Trophoblast cell (in vitro differentiated cells and primary cell): ENCODE data around the gene C19orf18.
"Not testable (repeated sequence)": the region's sequence is repeated elsewhere in the genome, so short reads cannot be mapped to it uniquely, and the experiment has no call there.

Experiments used
- DNase-seq, 2 donors: peaks; one replicate each; pipeline ENCODE4 v3.0.0-alpha.2; 2016
- H2AFZ ChIP-seq: 2 replicates; pipeline ENCODE4 v1.6.1; 2013; ENCODE audit warnings: low read length, moderate library complexity, mild to moderate bottlenecking; ENCODE audit not compliant: insufficient read depth, poor library complexity
- H2AK5ac ChIP-seq: 2 replicates; pipeline ENCODE4 v1.6.1; 2013; ENCODE audit warnings: mild to moderate bottlenecking, low read length
- H2BK120ac ChIP-seq: 2 replicates; pipeline ENCODE4 v1.6.1; 2013; ENCODE audit warnings: low read length, mild to moderate bottlenecking, moderate library complexity; ENCODE audit not compliant: insufficient read depth, poor library complexity
- H2BK12ac ChIP-seq: 2 replicates; pipeline ENCODE4 v1.6.1; 2013; ENCODE audit warnings: mild to moderate bottlenecking, low read length, moderate library complexity
- H2BK5ac ChIP-seq: 2 replicates; pipeline ENCODE4 v1.6.1; 2013; ENCODE audit warnings: low read length, low read depth, moderate library complexity, mild to moderate bottlenecking; ENCODE audit not compliant: poor library complexity
- H3K14ac ChIP-seq: 2 replicates; pipeline ENCODE4 v1.6.1; 2013; ENCODE audit warnings: mild to moderate bottlenecking, low read length
- H3K18ac ChIP-seq: 2 replicates; pipeline ENCODE4 v1.6.1; 2013; ENCODE audit warnings: mild to moderate bottlenecking, low read length
- H3K23ac ChIP-seq: 2 replicates; pipeline ENCODE4 v1.6.1; 2013; ENCODE audit warnings: low read length
- H3K27ac ChIP-seq: 2 replicates; pipeline ENCODE4 v1.5.1; 2013; ENCODE audit warnings: low read depth, mild to moderate bottlenecking, inconsistent platforms, low read length, moderate library complexity
- H3K27me3 ChIP-seq: 2 replicates; pipeline ENCODE4 v1.6.1; 2013; ENCODE audit warnings: inconsistent platforms, mild to moderate bottlenecking, low read length, moderate library complexity; ENCODE audit not compliant: insufficient read depth
- H3K36me3 ChIP-seq, 2 experiments: 1 replicate in 1 of 2; 2 replicates in 1 of 2; pipeline ENCODE4 v1.6.1; 2013; ENCODE audit warnings: low read length in 2 of 2, mild to moderate bottlenecking in 2 of 2, moderate library complexity in 1 of 2; ENCODE audit not compliant: insufficient read depth in 2 of 2, control insufficient read depth in 1 of 2
- H3K4ac ChIP-seq: 2 replicates; pipeline ENCODE4 v1.6.1; 2013; ENCODE audit warnings: low read depth, mild to moderate bottlenecking, low read length, moderate library complexity
- H3K4me1 ChIP-seq, 2 experiments: 1 replicate in 1 of 2; 2 replicates in 1 of 2; pipeline ENCODE4 v1.6.1; 2013; ENCODE audit warnings: low read length in 2 of 2, mild to moderate bottlenecking in 2 of 2, moderate library complexity in 1 of 2; ENCODE audit not compliant: insufficient read depth in 2 of 2, control insufficient read depth in 1 of 2
- H3K4me2 ChIP-seq: 2 replicates; pipeline ENCODE4 v1.6.1; 2013; ENCODE audit warnings: inconsistent platforms, mild to moderate bottlenecking, low read length, moderate library complexity
- H3K4me3 ChIP-seq: 2 replicates; pipeline ENCODE4 v1.5.1; 2013; ENCODE audit warnings: mild to moderate bottlenecking, low read depth, low read length, inconsistent platforms
- H3K79me1 ChIP-seq: one replicate; pipeline ENCODE4 v1.6.1; 2013; ENCODE audit warnings: low read length
- H3K79me2 ChIP-seq: 2 replicates; pipeline ENCODE4 v1.6.1; 2013; ENCODE audit warnings: low read length, mild to moderate bottlenecking; ENCODE audit not compliant: control insufficient read depth, insufficient read depth, poor library complexity
- H3K9ac ChIP-seq: 2 replicates; pipeline ENCODE4 v1.6.1; 2013; ENCODE audit warnings: mild to moderate bottlenecking, low read length
- H3K9me3 ChIP-seq: 2 replicates; pipeline ENCODE4 v1.6.1; 2013; ENCODE audit warnings: low read depth, mild to moderate bottlenecking, control low read depth, inconsistent platforms, low read length; ENCODE audit not compliant: insufficient read depth
- H4K12ac ChIP-seq: 2 replicates; pipeline ENCODE4 v1.6.1; 2013; ENCODE audit warnings: low read depth, mild to moderate bottlenecking, low read length, moderate library complexity
- H4K8ac ChIP-seq: 2 replicates; pipeline ENCODE4 v1.6.1; 2013; ENCODE audit warnings: low read depth, mild to moderate bottlenecking, low read length, moderate library complexity
- H4K91ac ChIP-seq: one replicate; pipeline ENCODE4 v1.6.1; 2013; ENCODE audit warnings: low read depth, mild to moderate bottlenecking, low read length, moderate library complexity
- WGBS: extraction: QIAGEN DNeasy Blood & Tissue Kit; methylation state at CpG from one replicate; pipeline ENCODE4 v1.1.7; 2013; ENCODE audit warnings: missing lambda C conversion rate; ENCODE audit not compliant: insufficient read length, insufficient coverage; ENCODE audit errors: extremely low coverage; 5-methylcytosine and 5-hydroxymethylcytosine counted together

C19orf18 gene

GRCh38 chr19:57916168-57916995, 58.0 kb downstream of the C19orf18 start, which contains the start of gene ZNF417:
Gene ZNF417 (minus strand): TSS chr19:57916592. CDS start chr19:57916411, 181 bp downstream.
- H2BK5ac ChIP-seq, result peak within 1 kb of the TSS; percentile 50
- H2BK12ac ChIP-seq, result not testable (repeated sequence)
- H4K91ac ChIP-seq, result peak within 1 kb of the TSS; percentile 79

GRCh38 chr19:57914531-57914930, 59.8 kb downstream of the C19orf18 start:
- H4K12ac ChIP-seq, result no peak overlapping the region
- H4K8ac ChIP-seq, result no peak overlapping the region
- peak overlapping the region; percentile 14 for H3K4ac ChIP-seq
- H2AK5ac ChIP-seq, result no peak overlapping the region
- no peak overlapping the region for H3K23ac ChIP-seq
- H3K79me1 ChIP-seq, result peaks cover 4% of the 10 kb centered on the region
- H3K4me2 ChIP-seq, result no peak overlapping the region
- H3K27ac ChIP-seq, result no peak overlapping the region
- H2BK5ac ChIP-seq, result no peak overlapping the region
- no peaks in the 10 kb centered on the region for H3K27me3 ChIP-seq
- H2AFZ ChIP-seq, result no peak overlapping the region
- H3K79me2 ChIP-seq, result peaks cover 7% of the 10 kb centered on the region
- peaks cover 3 to 5% of the 10 kb centered on the region in 2 experiments for H3K4me1 ChIP-seq
- no peak overlapping the region for H3K4me3 ChIP-seq
- H4K91ac ChIP-seq, result no peak overlapping the region
- no peak overlapping the region for H2BK120ac ChIP-seq
- no CpG with 5 or more reads among the region's 3 CpGs for WGBS
- H2BK12ac ChIP-seq, result no peak overlapping the region
- H3K36me3 ChIP-seq, result peaks cover 14 to 24% of the 10 kb centered on the region in 2 experiments
- no peaks in the 10 kb centered on the region for H3K9me3 ChIP-seq
- H3K14ac ChIP-seq, result no peak overlapping the region
- H3K18ac ChIP-seq, result no peak overlapping the region
- no peak for DNase-seq
- no peak overlapping the region for H3K9ac ChIP-seq

More at GRCh38 chr19:57916168-57916995, 58.0 kb downstream of the C19orf18 start, which contains the start of gene ZNF417:
- Histone ChIP-seq H3K9ac (peak within 1 kb of the TSS; percentile 76), H3K27ac (peak within 1 kb of the TSS; percentile 23), H2BK120ac (peak within 1 kb of the TSS; percentile 61), H3K14ac (peak within 1 kb of the TSS; percentile 74), H4K12ac (peak within 1 kb of the TSS; percentile 35), H3K18ac (peak within 1 kb of the TSS; percentile 57), H3K4me3 (peak within 1 kb of the TSS; percentile 85), H3K4ac (peak within 1 kb of the TSS; percentile 53), H3K36me3 (peaks cover 17 to 18% of the 10 kb centered on the region in 2 experiments), H4K8ac (peak within 1 kb of the TSS; percentile 87), H2AFZ (peak within 1 kb of the TSS; percentile 52), H3K4me2 (peak within 1 kb of the TSS; percentile 71)
- not testable (repeated sequence) for H3K79me2 ChIP-seq, H3K79me1 ChIP-seq, H3K27me3 ChIP-seq, H3K4me1 ChIP-seq, H3K9me3 ChIP-seq, H2AK5ac ChIP-seq, H3K23ac ChIP-seq
- peak; percentile 95 to 98 for DNase-seq
- WGBS, result no CpG with 5 or more reads among the region's 51 CpGs
